ENCODE results near the gene COMMD6. TPM values are rescaled to one million over a fixed set of nuclear protein-coding genes. Genes with fewer than 3 reads are reported as not detected.

The COMMD6 gene
- total and polyA plus RNA-seq, 9 of the 15 experiments (the other 6 are each of a cell fraction or from before 2014, with no cell fraction given) = 32.6 to 116 (median 65.0) TPM

DNA sequence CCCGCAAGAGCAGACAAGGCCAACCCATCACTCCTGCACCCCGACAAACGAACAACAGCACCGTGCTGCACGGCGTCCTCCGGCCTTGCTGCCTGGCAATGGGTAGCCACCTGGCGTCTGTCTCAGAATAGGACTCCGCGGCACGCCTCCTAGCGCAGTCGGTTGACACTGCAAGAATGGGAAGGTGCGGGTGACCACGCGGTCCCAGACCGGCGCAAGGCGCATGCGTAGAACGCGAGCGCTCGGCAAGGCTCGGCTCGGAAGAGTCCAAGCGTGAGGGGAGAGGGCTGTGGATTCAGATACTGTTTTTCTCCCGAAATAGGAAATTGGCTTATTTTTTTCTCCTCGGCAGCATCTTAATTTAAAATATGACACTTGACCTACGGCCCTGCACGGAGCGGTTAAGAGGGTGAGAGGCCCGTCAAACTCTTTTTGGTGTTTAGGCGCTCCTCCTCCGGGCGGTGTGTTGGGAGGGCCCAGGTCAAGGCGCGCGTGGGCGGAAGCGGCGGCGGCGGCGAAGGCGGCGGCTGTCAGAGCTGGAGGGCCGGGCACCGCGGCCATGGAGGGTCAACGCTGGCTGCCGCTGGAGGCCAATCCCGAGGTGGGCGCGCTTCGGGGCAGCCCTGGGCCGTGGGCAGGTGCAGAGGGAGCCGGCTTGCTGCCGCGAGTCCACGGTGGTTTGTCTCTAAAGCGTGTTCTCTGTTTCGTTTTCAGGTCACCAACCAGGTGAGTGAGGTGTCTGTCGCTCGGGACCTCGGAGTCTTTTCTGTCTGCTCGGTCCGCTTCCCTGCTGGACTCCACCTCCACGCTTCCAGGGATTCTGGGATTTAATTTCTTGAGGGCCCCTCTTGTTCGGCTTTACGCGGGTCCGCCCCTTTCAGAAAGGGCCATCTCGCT, 11.9 kb upstream of the COMMD6 start, which contains the start of gene UCHL3 (continued):
- TF ChIP-seq ATF2 (CRISPR knock-in tag; IDR thresholded peaks at IDR 0.05) (no peak), TARDBP (IDR thresholded peaks at IDR 0.05) (no peak), OTX1 (CRISPR knock-in tag; IDR thresholded peaks at IDR 0.05) (no peak), ZNF518B (CRISPR knock-in tag; IDR thresholded peaks at IDR 0.05) (no peak), ZNF511 (CRISPR knock-in tag; IDR thresholded peaks at IDR 0.05) (peak; percentile 40; the same call in 1 of the 2 replicates), MTA2 (IDR thresholded peaks at IDR 0.05; ENCODE audit: low read depth) (no peak), PTBP1 (IDR thresholded peaks at IDR 0.05; ENCODE audit: low read depth, low read length) (no peak), HES1 (IDR thresholded peaks at IDR 0.05; ENCODE audit: low read depth) (0 out of 2 replicates have a peak, but pooled peaks have one; percentile 56), DEAF1 (CRISPR knock-in tag; IDR thresholded peaks at IDR 0.05) (peak; percentile 38; the same call in 1 of the 2 replicates), BRCA1 (IDR thresholded peaks at IDR 0.05) (no peak), BRCA1 (CRISPR knock-in tag; IDR thresholded peaks at IDR 0.05) (no peak), SMC3 (conservative IDR thresholded peaks at IDR 0.05; ENCODE audit: insufficient read depth, low read depth, low read length) (peak; percentile 43; the same call in 1 of the 2 replicates), ASH1L (IDR thresholded peaks at IDR 0.05; ENCODE audit: borderline replicate concordance, low read depth, partially characterized antibody) (peak; percentile 76)
- TF ChIP-seq, protein P1, sequence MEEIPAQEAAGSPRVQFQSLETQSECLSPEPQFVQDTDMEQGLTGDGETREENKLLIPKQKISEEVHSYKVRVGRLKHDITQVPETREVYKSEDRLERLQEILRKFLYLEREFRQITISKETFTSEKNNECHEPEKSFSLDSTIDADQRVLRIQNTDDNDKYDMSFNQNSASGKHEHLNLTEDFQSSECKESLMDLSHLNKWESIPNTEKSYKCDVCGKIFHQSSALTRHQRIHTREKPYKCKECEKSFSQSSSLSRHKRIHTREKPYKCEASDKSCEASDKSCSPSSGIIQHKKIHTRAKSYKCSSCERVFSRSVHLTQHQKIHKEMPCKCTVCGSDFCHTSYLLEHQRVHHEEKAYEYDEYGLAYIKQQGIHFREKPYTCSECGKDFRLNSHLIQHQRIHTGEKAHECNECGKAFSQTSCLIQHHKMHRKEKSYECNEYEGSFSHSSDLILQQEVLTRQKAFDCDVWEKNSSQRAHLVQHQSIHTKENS (CRISPR knock-in tag; IDR thresholded peaks at IDR 0.05) = no peak
- TF ChIP-seq, protein P2, sequence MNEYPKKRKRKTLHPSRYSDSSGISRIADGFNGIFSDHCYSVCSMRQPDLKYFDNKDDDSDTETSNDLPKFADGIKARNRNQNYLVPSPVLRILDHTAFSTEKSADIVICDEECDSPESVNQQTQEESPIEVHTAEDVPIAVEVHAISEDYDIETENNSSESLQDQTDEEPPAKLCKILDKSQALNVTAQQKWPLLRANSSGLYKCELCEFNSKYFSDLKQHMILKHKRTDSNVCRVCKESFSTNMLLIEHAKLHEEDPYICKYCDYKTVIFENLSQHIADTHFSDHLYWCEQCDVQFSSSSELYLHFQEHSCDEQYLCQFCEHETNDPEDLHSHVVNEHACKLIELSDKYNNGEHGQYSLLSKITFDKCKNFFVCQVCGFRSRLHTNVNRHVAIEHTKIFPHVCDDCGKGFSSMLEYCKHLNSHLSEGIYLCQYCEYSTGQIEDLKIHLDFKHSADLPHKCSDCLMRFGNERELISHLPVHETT (CRISPR knock-in tag; conservative IDR thresholded peaks at IDR 0.05 in 1 of 2, IDR thresholded peaks at IDR 0.05 in 1 of 2) = peak in 1 of 2 experiments; percentile 54; a peak in 1 of 4 replicates

All from K562 (cell line).